GM12878 (cell line): Measurements from ENCODE around the gene SMC5. TPM values are rescaled to one million over a fixed set of nuclear protein-coding genes. Genes with fewer than 3 reads are reported as not detected.

ENCODE experiments used
- ATAC-seq: fragments of 200-7000 bp; cut with Tn5 transposase; 3 replicates; pipeline ENCODE4 v1.9.1; 2020; ENCODE audit warnings: mild to moderate bottlenecking, moderate library complexity
- BruUV-seq: library from RNA; stranded (reverse); fragments of 400-500 nt; replicated peaks from 2 replicates; lab custom pipeline; 2021; lab: Mats Ljungman, UMichigan
- CTCF ChIA-PET: fragments of 300-600 bp; sonication (Branson Sonifier 250); formaldehyde crosslinking; extraction: SDS; loops from one replicate; lab custom pipeline; 2021; ENCODE audit warnings: inconsistent platforms; lab: Yijun Ruan, JAX
- POLR2A ChIA-PET: fragments of 350-600 bp; formaldehyde crosslinking; extraction: SDS; loops from one replicate; lab custom pipeline; 2021; ENCODE audit warnings: inconsistent platforms; lab: Charles Lee
- RAD21 ChIA-PET: fragments of 300-600 bp; sonication (Branson Sonifier 250); formaldehyde crosslinking; loops from one replicate; lab custom pipeline; 2023; ENCODE audit warnings: antibody characterized with exemption; ENCODE audit not compliant: unreplicated experiment; lab: Charles Lee
- SMC1A ChIA-PET: fragments of 300-600 bp; sonication (Branson Sonifier 250); formaldehyde crosslinking; loops from one replicate; lab custom pipeline; 2023; ENCODE audit not compliant: unreplicated experiment, uncharacterized antibody; lab: Charles Lee
- DNase-seq: peaks from one replicate; pipeline ENCODE4 v3.0.0-alpha.2; 2011; ENCODE audit warnings: low read depth, low spot score
- FAIRE-seq: peaks from 3 replicates; lab custom pipeline; 2011; peaks lifted over from hg19 to GRCh38; lab: Jason Lieb, UNC
- H2AFZ ChIP-seq: 2 replicates; pipeline ENCODE4 v1.6.0; 2011; ENCODE audit warnings: low read depth, low read length, control low read depth; ENCODE audit not compliant: control insufficient read depth
- H3K27ac ChIP-seq: 2 replicates; pipeline ENCODE4 v1.5.1; 2011; ENCODE audit warnings: control low read depth; ENCODE audit not compliant: control insufficient read depth, insufficient read depth
- H3K27me3 ChIP-seq, 2 experiments: replicated peaks in 1 of 2; 2 replicates each; pipeline versions ENCODE4 v1.6.0 to v1.6.1; 2011; ENCODE audit warnings: low read length in 1 of 2; ENCODE audit not compliant: control insufficient read depth in 2 of 2, insufficient read depth in 2 of 2
- H3K36me3 ChIP-seq, 2 experiments: 2 replicates each; pipeline ENCODE4 v1.5.1; 2011; ENCODE audit warnings: low read length in 1 of 2; ENCODE audit not compliant: control insufficient read depth in 2 of 2, insufficient read depth in 2 of 2
- H3K4me1 ChIP-seq: 2 replicates; pipeline ENCODE4 v1.6.1; 2011; ENCODE audit warnings: mild to moderate bottlenecking, low read length, moderate library complexity, mixed read lengths; ENCODE audit not compliant: control insufficient read depth, insufficient read depth
- H3K4me2 ChIP-seq: 2 replicates; pipeline ENCODE4 v1.6.0; 2011; ENCODE audit warnings: control low read depth; ENCODE audit not compliant: control insufficient read depth, insufficient read depth
- H3K4me3 ChIP-seq: fragments of 200-600 bp; sonication (generic); 2 replicates; pipeline ENCODE4 v1.5.1; 2016
- H3K79me2 ChIP-seq: 2 replicates; pipeline ENCODE4 v1.6.0; 2011; ENCODE audit warnings: low read length; ENCODE audit not compliant: control insufficient read depth, insufficient read depth
- H3K9ac ChIP-seq: 2 replicates; pipeline ENCODE4 v1.8.0; 2011; ENCODE audit warnings: low read length, control low read depth, mixed read lengths; ENCODE audit not compliant: control insufficient read depth, insufficient read depth
- H3K9me3 ChIP-seq: replicated peaks from 3 replicates; pipeline ENCODE4 v1.5.1; 2011; ENCODE audit warnings: mild to moderate bottlenecking, low read length; ENCODE audit not compliant: control insufficient read depth, insufficient read depth
- H4K20me1 ChIP-seq: 2 replicates; pipeline ENCODE4 v1.6.0; 2011; ENCODE audit not compliant: control insufficient read depth, insufficient read depth
- BCL11A ChIP-seq: IDR thresholded peaks from 2 replicates; pipeline ENCODE4 v1.6.1; 2011; ENCODE audit warnings: low read depth, low read length
- CEBPB ChIP-seq, 2 experiments: fragments of 150-350 bp in 1 of 2; IDR thresholded peaks; 2 replicates each; pipeline ENCODE4 v1.6.1; 2012 to 2014; ENCODE audit warnings: low read depth in 2 of 2, low read length in 2 of 2, borderline replicate concordance in 1 of 2, inconsistent platforms in 1 of 2
- ELK1 ChIP-seq: IDR thresholded peaks from 2 replicates; pipeline ENCODE4 v1.6.1; 2012; ENCODE audit warnings: low read depth, low read length, improper control_type of control experiment
- ESRRA ChIP-seq: IDR thresholded peaks from 2 replicates; pipeline ENCODE4 v1.6.1; 2012; ENCODE audit warnings: mild to moderate bottlenecking, low read length, improper control_type of control experiment
- HDAC2 ChIP-seq: fragments of 200-600 bp; sonication (generic); IDR thresholded peaks from 2 replicates; pipeline ENCODE4 v1.6.1; 2017
- HSF1 ChIP-seq: fragments of 150-350 bp; IDR thresholded peaks from 2 replicates; pipeline ENCODE4 v1.6.1; 2014; ENCODE audit warnings: mild to moderate bottlenecking, low read depth, low read length
- LARP7 ChIP-seq: fragments of 450-650 bp; IDR thresholded peaks from 2 replicates; pipeline ENCODE4 v1.6.1; 2017; ENCODE audit warnings: mild to moderate bottlenecking
- NFXL1 ChIP-seq: fragments of 450-650 bp; IDR thresholded peaks from 2 replicates; pipeline ENCODE4 v1.6.1; 2017; ENCODE audit warnings: antibody characterized with exemption, mild to moderate bottlenecking, borderline replicate concordance
- NFYB ChIP-seq: IDR thresholded peaks from 2 replicates; pipeline ENCODE4 v1.6.1; 2011; ENCODE audit warnings: low read depth, mild to moderate bottlenecking, low read length, improper control_type of control experiment, moderate library complexity; ENCODE audit not compliant: insufficient read depth
- SMC3 ChIP-seq: IDR thresholded peaks from 2 replicates; pipeline ENCODE4 v1.6.1; 2011; ENCODE audit warnings: low read length, improper control_type of control experiment, borderline replicate concordance
- SRF ChIP-seq, 2 experiments: IDR thresholded peaks; 2 replicates each; pipeline ENCODE4 v1.6.1; 2011; ENCODE audit warnings: low read depth in 2 of 2, low read length in 2 of 2, mild to moderate bottlenecking in 1 of 2, moderate library complexity in 1 of 2
- STAT1 ChIP-seq: fragments of 450-650 bp; conservative IDR thresholded peaks from 2 replicates; pipeline ENCODE4 v1.6.1; 2014; ENCODE audit warnings: antibody characterized with exemption, mild to moderate bottlenecking
- ZNF274 ChIP-seq: IDR thresholded peaks from one replicate; pipeline ENCODE4 v1.8.0; 2011; ENCODE audit not compliant: insufficient read length, insufficient read depth
- ZNF592 ChIP-seq: fragments of 450-650 bp; IDR thresholded peaks from 2 replicates; pipeline ENCODE4 v1.6.1; 2017; ENCODE audit warnings: mild to moderate bottlenecking, moderate library complexity
- WGBS: methylation state at CpG from one replicate; pipeline ENCODE4 v1.1.6; 2016; ENCODE audit warnings: low lambda C conversion rate; ENCODE audit not compliant: insufficient replicate concordance, insufficient coverage; ENCODE audit errors: missing lambda C conversion rate; 5-methylcytosine and 5-hydroxymethylcytosine counted together
- in situ Hi-C: fragments of 300-500 bp; cut with MboI; formaldehyde crosslinking; loops from 9 replicates; pipeline ENCODE4 v1.14.3; 2018; ENCODE audit warnings: mixed read lengths
- intact Hi-C: fragments of 100-400 bp; cut with micrococcal nuclease; formaldehyde crosslinking; loops from one replicate; pipeline ENCODE4 v1.14.2; 2022; ENCODE audit not compliant: unreplicated experiment
- polyA plus RNA-seq, 11 experiments: library from polyadenylated mRNA; depleted of rRNA in 4 of 11; unstranded in 6 of 11; stranded (reverse) in 5 of 11; fragments of >200 nt; fragmentation: Nextera tagmentation in 4 of 11; fragmentation: Illumina TruSeq in 1 of 11; extraction: Ambion mirVana in 4 of 11; extraction: Trizol in 1 of 11; gene quantifications; 1 replicate in 1 of 11; 2 replicates in 10 of 11; pipeline versions ENCODE4 v1.2.1 to v1.2.3, GENCODE V29; 2011 to 2016; ENCODE audit warnings: inconsistent platforms in 2 of 11, missing spikeins in 2 of 11, low read depth in 1 of 11
- total RNA-seq, 4 experiments: library from RNA; depleted of rRNA in 3 of 4; stranded (reverse); fragments of >200 nt in 3 of 4; fragmentation: Illumina TruSeq in 1 of 4; extraction: Trizol in 1 of 4; gene quantifications; 2 replicates each; pipeline versions ENCODE4 v1.2.1 to v1.2.3, GENCODE V29; 2013 to 2021

SMC5 gene
- total and polyA plus RNA-seq, 10 of the 15 experiments (the other 5 are each of a cell fraction or from before 2014, with no cell fraction given): 6.5 to 47.1 (median 22.9) TPM

- Histone ChIP-seq H3K9me3 (no peaks in the 10 kb centered on the region), H3K4me2 (no peak overlapping the region), H3K4me3 (no peak overlapping the region), H3K79me2 (no peaks in the 10 kb centered on the region), H3K4me1 (no peaks in the 10 kb centered on the region), H3K27me3 (no peaks in the 10 kb centered on the region), H2AFZ (no peak overlapping the region), H3K36me3 (peaks cover 2 to 25% of the 10 kb centered on the region in 2 experiments; a peak in 3 of 4 replicates), H3K27ac (no peak overlapping the region), H4K20me1 (no peaks in the 10 kb centered on the region), H3K9ac (no peak overlapping the region)
- SMC1A ChIA-PET: no interaction called here
- TF ChIP-seq LARP7: no peak
- TF ChIP-seq CEBPB (IDR thresholded peaks at IDR 0.05; ENCODE audit: borderline replicate concordance in 1 of 2, low read depth in 2 of 2, low read length in 2 of 2): no peak
- no peak for TF ChIP-seq SRF (IDR thresholded peaks at IDR 0.05; ENCODE audit: low read depth in 2 of 2, low read length in 2 of 2)
- no peak for TF ChIP-seq NFXL1
- TF ChIP-seq ESRRA: no peak
- no peak for TF ChIP-seq STAT1
- no peak for TF ChIP-seq BCL11A
- no peak for TF ChIP-seq ELK1
- no peak for TF ChIP-seq HSF1
- TF ChIP-seq SMC3: no peak
- no peak for TF ChIP-seq NFYB
- no peak for TF ChIP-seq ZNF274
- no peak for TF ChIP-seq HDAC2
- TF ChIP-seq ZNF592: no peak
- TSS peak; percentile 6 for BruUV-seq
- POLR2A ChIA-PET: no interaction called here
- 99% methylated on average over 3 of the region's 3 CpGs for WGBS
- in situ Hi-C loops (no loop called here), intact Hi-C loops (loop anchor here (10.0 kb wide), 1 partner anchor 60 kb away; no protein-coding TSS in a partner anchor)
- FAIRE-seq: no peak
- no peak for ATAC-seq
- no peak for DNase-seq
- CTCF ChIA-PET: no interaction called here
- RAD21 ChIA-PET: no interaction called here
Observed at GRCh38 chr9:70285246-70285645, 26.5 kb downstream of the SMC5 start.
